Activated T-helper 1 cell treated with anti-CD3 and anti-CD28 coated beads, Interleukin-12 subunit alpha, Interleukin-12 subunit beta, Interleukin-2, Interleukin-4 antibody, amounts not matched to agents 30 ng/mL and 10 ng/mL and 1 ng/mL, durations not matched to agents 14 hours and 24 hours and 36 hours (primary cell): ENCODE measurements around the gene CCDC142. TPM values are rescaled to one million over a fixed set of nuclear protein-coding genes. Genes with fewer than 3 reads are reported as not detected.

ENCODE experiments used
- DNase-seq: peaks from one replicate; pipeline ENCODE4 v3.0.0; 2021; ENCODE audit warnings: low spot score
- H3K27ac Mint-ChIP-seq: one replicate; pipeline ENCODE4 v1.8.0; 2021; ENCODE audit warnings: mild to moderate bottlenecking, mixed read lengths
- H3K27me3 Mint-ChIP-seq: one replicate; pipeline ENCODE4 v1.8.0; 2022; ENCODE audit warnings: mild to moderate bottlenecking, moderate library complexity, mixed read lengths; ENCODE audit not compliant: insufficient read depth
- H3K36me3 Mint-ChIP-seq: one replicate; pipeline ENCODE4 v1.8.0; 2021; ENCODE audit warnings: low read depth, mixed read lengths
- H3K4me1 Mint-ChIP-seq: one replicate; pipeline ENCODE4 v1.8.0; 2021; ENCODE audit warnings: low read depth, mixed read lengths
- H3K4me3 Mint-ChIP-seq: one replicate; pipeline ENCODE4 v1.8.0; 2021; ENCODE audit warnings: mild to moderate bottlenecking, moderate library complexity, mixed read lengths
- H3K9me3 Mint-ChIP-seq: one replicate; pipeline ENCODE4 v1.8.0; 2021; ENCODE audit warnings: mixed read lengths
- intact Hi-C: fragments of 100-400 bp; cut with micrococcal nuclease; formaldehyde crosslinking; loops from one replicate; pipeline ENCODE4 v1.15.1; 2024
- total RNA-seq: library from RNA; stranded (reverse); gene quantifications from 2 replicates; pipeline ENCODE4 v1.2.3, GENCODE V29; 2022

CCDC142 gene
- total RNA-seq, 1 donor from 2014 or later: 36.3 TPM

GRCh38 chr2:74510272-74510671 lies 27.5 kb upstream of the CCDC142 start:
- Mint-ChIP-seq H3K4me1 (peaks cover 36% of the 10 kb centered on the region), H3K27me3 (peaks cover 31% of the 10 kb centered on the region), H3K4me3 (no peak overlapping the region), H3K9me3 (no peaks in the 10 kb centered on the region), H3K36me3 (peaks cover 16% of the 10 kb centered on the region), H3K27ac (peak overlapping the region; percentile 0)
- no peak for DNase-seq
- intact Hi-C loops: no loop called here

- Mint-ChIP-seq H3K27me3 (peaks cover 27% of the 10 kb centered on the region), H3K4me3 (peak overlapping the region; percentile 96), H3K36me3 (peaks cover 26% of the 10 kb centered on the region), H3K27ac (peak overlapping the region; percentile 99), H3K9me3 (no peaks in the 10 kb centered on the region), H3K4me1 (peaks cover 50% of the 10 kb centered on the region)
- DNase-seq: no peak
- intact Hi-C loops: loop anchor here (1.0 to 2.0 kb wide), 11 partner anchors 8 to 771 kb away; partner anchors contain the start of genes AUP1, DOK1, HK2 and HTRA2
Measured at GRCh38 chr2:74507926-74508520, 25.2 kb upstream of the CCDC142 start.

GRCh38 chr2:74507145-74507925 lies 24.5 kb upstream of the CCDC142 start, which contains the start of gene PCGF1:
PCGF1 (minus strand) TSS chr2:74507695; CDS start chr2:74507668, 27 bp downstream.
- Mint-ChIP-seq H3K36me3 (peaks cover 28% of the 10 kb centered on the region), H3K27ac (peak within 1 kb of the TSS; percentile 99), H3K4me1 (peaks cover 55% of the 10 kb centered on the region), H3K4me3 (peak within 1 kb of the TSS; percentile 96), H3K9me3 (no peaks in the 10 kb centered on the region), H3K27me3 (peaks cover 24% of the 10 kb centered on the region)
- DNase-seq: peak; percentile 96
- intact Hi-C loops: loop anchor here (1.0 to 2.0 kb wide), 11 partner anchors 9 to 771 kb away; partner anchors contain the start of genes AUP1, DOK1, HK2 and HTRA2

- peaks cover 25% of the 10 kb centered on the region for H3K27me3 Mint-ChIP-seq
- no peaks in the 10 kb centered on the region for H3K9me3 Mint-ChIP-seq
- H3K4me1 Mint-ChIP-seq: peaks cover 66% of the 10 kb centered on the region
- peaks cover 36% of the 10 kb centered on the region for H3K36me3 Mint-ChIP-seq
- no peak for DNase-seq
- H3K27ac Mint-ChIP-seq: no peak overlapping the region
- H3K4me3 Mint-ChIP-seq: peak overlapping the region; percentile 96
- intact Hi-C loops: loop anchor here (2.0 kb wide), 2 partner anchors 149 to 769 kb away; partner anchors contain the start of genes SEMA4F and TPRKB
Measured at GRCh38 chr2:74505448-74506246, 22.8 kb upstream of the CCDC142 start.

- Mint-ChIP-seq H3K4me1 (peaks cover 72% of the 10 kb centered on the region), H3K27ac (peak overlapping the region; percentile 15)
Measured at GRCh38 chr2:74504591-74504990, 21.8 kb upstream of the CCDC142 start.

GRCh38 chr2:74503506-74504475 lies 21.0 kb upstream of the CCDC142 start:
- Mint-ChIP-seq H3K9me3 (no peaks in the 10 kb centered on the region), H3K4me1 (peaks cover 75% of the 10 kb centered on the region), H3K27ac (peak overlapping the region; percentile 23), H3K36me3 (peaks cover 44% of the 10 kb centered on the region), H3K27me3 (peaks cover 35% of the 10 kb centered on the region), H3K4me3 (peak overlapping the region; percentile 71)
- DNase-seq: no peak
- intact Hi-C loops: no loop called here

More at GRCh38 chr2:74504591-74504990, 21.8 kb upstream of the CCDC142 start:
- no peak for DNase-seq
- Mint-ChIP-seq H3K4me3 (peak overlapping the region; percentile 57), H3K27me3 (peaks cover 29% of the 10 kb centered on the region), H3K36me3 (peaks cover 41% of the 10 kb centered on the region), H3K9me3 (no peaks in the 10 kb centered on the region)
- intact Hi-C loops: no loop called here

- DNase-seq: no peak
- peaks cover 75% of the 10 kb centered on the region for H3K4me1 Mint-ChIP-seq
- H3K36me3 Mint-ChIP-seq: peaks cover 44% of the 10 kb centered on the region
- intact Hi-C loops: no loop called here
- peaks cover 42% of the 10 kb centered on the region for H3K27me3 Mint-ChIP-seq
- peak overlapping the region; percentile 71 for H3K4me3 Mint-ChIP-seq
- no peaks in the 10 kb centered on the region for H3K9me3 Mint-ChIP-seq
- H3K27ac Mint-ChIP-seq: peak overlapping the region; percentile 23
Measured at GRCh38 chr2:74502720-74503505, 20.1 kb upstream of the CCDC142 start.

- no peak for DNase-seq
- peaks cover 74% of the 10 kb centered on the region for H3K4me1 Mint-ChIP-seq
- peaks cover 47% of the 10 kb centered on the region for H3K36me3 Mint-ChIP-seq
- no peaks in the 10 kb centered on the region for H3K9me3 Mint-ChIP-seq
- H3K27ac Mint-ChIP-seq: peak overlapping the region; percentile 26
- H3K4me3 Mint-ChIP-seq: peak overlapping the region; percentile 71
- H3K27me3 Mint-ChIP-seq: peaks cover 45% of the 10 kb centered on the region
- intact Hi-C loops: no loop called here
Measured at GRCh38 chr2:74502147-74502719, 19.4 kb upstream of the CCDC142 start.

GRCh38 chr2:74501335-74502071 lies 18.7 kb upstream of the CCDC142 start:
- Mint-ChIP-seq H3K4me1 (peaks cover 68% of the 10 kb centered on the region), H3K4me3 (peak overlapping the region; percentile 51), H3K36me3 (peaks cover 43% of the 10 kb centered on the region), H3K27ac (peak overlapping the region; percentile 26), H3K27me3 (peaks cover 46% of the 10 kb centered on the region), H3K9me3 (no peaks in the 10 kb centered on the region)
- no peak for DNase-seq
- intact Hi-C loops: no loop called here

- DNase-seq: no peak
- no peaks in the 10 kb centered on the region for H3K9me3 Mint-ChIP-seq
- intact Hi-C loops: no loop called here
- peak overlapping the region; percentile 26 for H3K4me3 Mint-ChIP-seq
- peaks cover 43% of the 10 kb centered on the region for H3K36me3 Mint-ChIP-seq
- no peak overlapping the region for H3K27ac Mint-ChIP-seq
- H3K27me3 Mint-ChIP-seq: peaks cover 46% of the 10 kb centered on the region
- H3K4me1 Mint-ChIP-seq: peaks cover 62% of the 10 kb centered on the region
Measured at GRCh38 chr2:74500578-74500946, 17.8 kb upstream of the CCDC142 start.
